Glomerular endothelial cell (primary cell): ENCODE data around the gene PIAS4. TPM values are rescaled to one million over a fixed set of nuclear protein-coding genes. Genes with fewer than 3 reads are reported as not detected.
"Not testable (repeated sequence)": the region's sequence is repeated elsewhere in the genome, so short reads cannot be mapped to it uniquely, and the experiment has no call there.

Source experiments
- DNase-seq: peaks from one replicate; pipeline ENCODE4 v3.0.0-alpha.2; 2011; ENCODE audit warnings: low read depth, low spot score; ENCODE audit errors: extremely low read depth
- total RNA-seq: library from RNA; depleted of rRNA; stranded (reverse); fragments of >200 nt; gene quantifications from 2 replicates; pipeline ENCODE4 v1.2.3, GENCODE V29; 2015

PIAS4 gene
- total RNA-seq, 1 donor from 2014 or later = 34.7 TPM

- DNase-seq = no peak
Measured at GRCh38 chr19:3990815-3991117, 16.8 kb upstream of the PIAS4 start.

GRCh38 chr19:3995607-3996006 is 11.9 kb upstream of the PIAS4 start:
- no peak for DNase-seq

- DNase-seq = not testable (repeated sequence)
Measured at GRCh38 chr19:3998667-3999412, 8.7 kb upstream of the PIAS4 start.

DNA sequence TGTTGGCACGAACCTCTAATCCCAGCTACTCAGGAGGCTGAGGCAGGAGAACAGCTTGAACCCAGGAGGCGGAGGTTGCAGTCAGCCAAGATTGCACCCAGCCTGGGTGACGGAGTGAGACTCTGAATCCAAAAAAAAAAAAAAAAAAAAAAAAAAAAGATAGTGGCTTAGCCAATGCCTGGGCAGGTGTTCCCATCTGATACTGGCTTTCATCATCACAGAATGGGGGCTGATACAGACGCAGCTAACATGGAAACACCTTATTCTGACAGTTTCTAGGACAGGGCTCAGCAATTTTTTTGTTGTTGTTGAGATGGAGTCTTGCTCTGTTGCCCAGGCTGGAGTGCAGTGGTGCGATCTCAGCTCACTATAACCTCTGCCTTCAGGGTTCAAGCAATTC is 6.7 kb upstream of the PIAS4 start:
- DNase-seq = not testable (repeated sequence)

DNA sequence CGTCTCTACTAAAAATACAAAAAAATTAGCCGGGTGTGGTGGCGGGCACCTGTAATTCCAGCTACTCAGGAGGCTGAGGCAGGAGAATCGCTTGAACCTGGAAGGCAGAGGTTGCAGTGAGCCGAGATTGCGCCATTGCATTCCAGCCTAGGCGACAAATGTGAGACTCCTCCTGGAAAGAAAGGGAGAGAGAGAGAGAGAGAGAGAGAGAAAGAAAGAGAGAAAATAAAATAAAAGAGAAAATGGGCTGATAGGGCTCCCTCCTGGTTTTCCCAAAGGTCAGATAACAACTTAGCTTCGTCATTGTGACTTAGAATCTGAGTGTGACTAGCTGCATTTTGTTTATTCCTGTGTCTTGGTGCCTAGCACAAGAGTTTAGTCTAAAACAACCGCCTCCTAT is 2.1 kb upstream of the PIAS4 start:
- not testable (repeated sequence) for DNase-seq

DNA sequence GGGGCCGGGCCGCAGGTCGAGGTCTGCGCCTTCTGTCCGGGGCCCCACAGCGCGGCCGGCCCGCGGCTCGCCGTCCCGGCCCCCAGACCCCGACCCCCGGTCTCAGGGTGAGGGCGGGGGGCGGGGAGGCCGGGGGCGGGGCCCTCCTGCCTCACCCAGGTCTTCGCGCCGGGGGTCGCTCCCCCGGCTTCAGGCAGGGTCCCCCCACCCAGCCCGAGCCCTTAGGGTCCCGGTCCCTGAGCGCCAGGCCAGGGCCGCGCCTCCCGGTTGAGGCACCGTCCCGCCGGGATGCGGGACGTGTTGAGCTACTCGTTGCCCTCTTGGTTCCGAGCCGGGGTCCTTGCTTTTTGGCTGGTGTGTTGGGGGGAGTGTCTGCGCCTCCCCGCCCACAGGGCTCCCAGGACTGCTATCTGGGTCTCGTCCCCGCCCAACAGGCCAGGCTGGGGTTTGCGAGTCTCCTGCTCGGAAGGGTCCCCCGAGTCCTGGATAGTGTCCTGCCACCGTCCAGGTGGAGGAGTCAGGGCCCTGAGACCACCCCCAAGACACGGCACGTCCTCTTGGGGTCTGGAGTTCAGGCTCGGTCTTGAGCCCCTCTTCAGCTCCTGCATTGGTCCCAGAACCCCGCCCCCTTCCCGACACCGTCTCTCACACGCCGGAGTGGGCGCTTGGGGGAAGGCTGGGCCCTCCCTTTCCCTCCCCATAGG is 452 bp downstream of the PIAS4 start:
- no peak for DNase-seq

GRCh38 chr19:4009990-4010807 is 2.7 kb downstream of the PIAS4 start:
- no peak for DNase-seq

DNA sequence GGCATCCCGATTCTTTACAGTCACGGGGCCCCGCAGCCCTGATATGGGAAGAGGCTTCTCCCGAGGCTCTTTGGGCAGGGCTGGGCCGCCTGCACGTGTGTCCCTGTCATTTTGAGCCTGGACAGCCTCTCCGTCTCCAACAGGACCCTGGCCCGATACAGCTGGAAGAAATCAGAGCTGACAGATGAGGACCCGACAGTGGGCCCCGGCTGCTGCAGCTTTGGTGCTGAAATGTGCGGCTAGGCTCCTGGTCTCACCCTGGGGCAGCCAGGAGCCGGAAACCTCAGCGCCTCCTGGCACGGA is 3.2 kb downstream of the PIAS4 start:
- no peak for DNase-seq

DNA sequence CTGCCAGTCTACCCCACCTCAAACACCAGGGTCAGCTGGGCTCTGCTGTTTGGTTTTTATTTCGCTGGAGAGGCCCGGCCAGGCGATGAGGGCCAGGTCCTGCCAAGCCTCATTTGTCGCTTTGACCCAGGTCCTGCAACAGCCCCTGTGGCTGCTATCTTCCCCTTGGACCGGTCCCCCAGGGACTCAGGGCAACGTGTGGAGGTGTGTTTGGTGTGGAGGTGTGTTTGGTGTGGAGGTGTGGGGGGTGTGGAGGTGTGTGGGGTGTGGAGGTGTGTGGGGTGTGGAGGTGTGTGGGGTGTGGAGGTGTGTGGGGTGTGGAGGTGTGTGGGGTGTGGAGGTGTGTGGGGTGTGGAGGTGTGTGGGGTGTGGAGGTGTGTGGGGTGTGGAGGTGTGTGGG is 3.9 kb downstream of the PIAS4 start:
- not testable (repeated sequence) for DNase-seq

DNA sequence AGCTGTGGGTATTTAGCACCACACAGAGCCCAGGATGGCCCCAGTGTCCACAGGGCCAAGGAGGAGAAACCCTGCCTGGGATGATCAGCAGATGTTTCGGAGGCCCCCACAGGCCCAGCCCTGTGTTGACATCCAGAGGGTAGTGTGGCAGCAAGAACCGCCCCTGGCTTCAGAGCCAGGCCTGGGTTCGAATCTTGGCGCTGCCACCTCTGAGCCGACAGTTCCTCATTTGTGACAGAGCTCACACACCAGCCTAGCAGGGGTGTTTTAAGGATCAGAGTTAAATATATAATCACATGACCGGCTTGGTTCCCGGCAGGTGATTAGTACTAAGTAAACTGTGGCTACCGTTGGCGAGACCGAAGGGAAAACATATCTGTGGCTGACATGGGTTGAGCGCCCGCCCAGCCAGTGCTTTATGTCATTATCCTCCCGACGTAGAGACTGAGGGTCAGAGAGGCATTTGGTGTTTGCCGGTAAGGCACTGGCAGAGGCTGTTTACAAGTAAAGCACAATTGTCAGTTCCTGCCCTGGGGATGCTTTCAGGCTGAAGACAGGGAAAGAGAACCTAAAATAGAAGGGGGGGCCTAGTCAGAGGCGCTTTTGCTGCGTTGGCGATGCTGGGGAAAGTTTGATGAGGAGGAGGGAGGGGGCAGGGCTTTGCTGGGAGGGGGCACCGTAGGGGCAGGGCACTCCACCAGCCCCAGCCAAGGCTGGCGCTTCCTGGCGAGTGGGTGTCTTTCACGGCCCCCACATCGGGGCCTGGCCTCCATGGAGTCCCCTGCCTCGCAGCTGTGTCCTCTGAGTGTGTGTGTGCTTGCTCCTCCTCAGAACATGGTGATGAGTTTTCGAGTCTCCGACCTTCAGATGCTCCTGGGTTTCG is 4.8 kb downstream of the PIAS4 start:
- no peak for DNase-seq

GRCh38 chr19:4012975-4013634 is 5.6 kb downstream of the PIAS4 start:
- DNase-seq = no peak

DNA sequence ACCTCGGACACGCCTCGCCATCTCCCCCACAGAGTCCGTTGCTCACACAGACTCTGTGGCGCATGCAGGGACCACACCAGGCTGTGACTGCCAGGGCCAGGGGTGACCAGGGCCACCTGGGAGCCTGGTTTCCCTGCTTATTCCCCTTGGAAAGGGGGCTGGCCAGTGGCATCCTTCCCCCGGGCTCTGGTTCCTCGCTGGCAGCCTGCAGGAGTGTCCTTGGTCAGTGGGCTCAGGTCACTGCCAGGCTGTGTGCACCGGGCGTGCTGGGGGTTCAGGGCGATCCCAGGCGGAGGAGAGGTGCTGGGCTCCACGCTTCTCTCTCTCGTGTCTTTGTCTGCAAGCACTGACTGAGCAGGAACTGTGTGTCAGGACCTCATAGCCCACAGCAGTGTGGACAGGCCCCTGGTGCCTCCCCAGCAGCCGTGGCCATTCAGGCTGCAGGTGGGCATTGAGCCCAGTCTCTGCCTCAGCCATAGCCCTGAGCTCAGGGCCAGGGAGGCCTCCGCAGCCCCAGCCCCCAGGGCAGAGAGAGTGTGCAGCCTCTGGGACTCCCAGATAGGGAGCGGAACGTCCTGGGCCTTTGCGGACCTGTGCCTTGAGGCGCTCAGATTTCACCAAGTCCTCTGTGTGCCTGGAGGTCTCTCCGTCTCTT is 6.5 kb downstream of the PIAS4 start:
- DNase-seq = no peak

- no peak for DNase-seq
Measured at GRCh38 chr19:4014541-4015491, 7.3 kb downstream of the PIAS4 start.

DNA sequence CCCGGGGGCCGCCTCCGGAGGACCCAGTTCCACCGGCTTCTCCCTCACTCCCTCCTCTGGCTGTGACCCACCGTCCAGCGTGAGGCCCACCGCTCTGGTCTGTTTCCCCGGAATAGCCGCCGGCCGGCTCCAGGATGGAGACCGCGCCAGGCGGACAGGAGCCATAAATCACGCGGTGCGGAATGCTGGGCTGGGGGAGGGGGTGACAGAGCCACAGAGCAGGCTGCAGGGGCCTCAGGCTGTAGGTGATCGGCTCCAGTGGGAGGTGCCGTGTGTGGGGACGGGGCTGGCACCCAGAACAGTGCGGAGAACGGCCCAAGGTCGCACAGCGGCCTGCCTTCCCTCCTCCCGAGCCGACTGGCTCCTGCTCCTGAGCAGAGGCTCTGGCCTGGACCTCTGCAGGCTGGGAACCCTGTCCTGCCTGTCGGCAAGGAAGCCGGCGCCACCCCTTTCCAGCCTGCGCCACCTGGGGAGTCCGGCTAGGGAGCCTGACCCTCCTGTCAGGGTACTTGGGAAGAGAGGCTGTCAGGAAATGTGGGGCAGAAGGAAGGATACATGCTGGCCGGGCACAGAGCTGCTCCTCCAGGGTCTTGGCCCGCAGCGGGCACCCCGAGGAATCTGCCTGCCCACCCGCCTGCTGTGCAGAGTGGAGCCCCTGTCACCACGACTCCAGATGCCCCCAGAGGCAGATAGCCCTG is 8.3 kb downstream of the PIAS4 start:
- no peak for DNase-seq

GRCh38 chr19:4016486-4016885 is 8.9 kb downstream of the PIAS4 start:
- DNase-seq = no peak

DNA sequence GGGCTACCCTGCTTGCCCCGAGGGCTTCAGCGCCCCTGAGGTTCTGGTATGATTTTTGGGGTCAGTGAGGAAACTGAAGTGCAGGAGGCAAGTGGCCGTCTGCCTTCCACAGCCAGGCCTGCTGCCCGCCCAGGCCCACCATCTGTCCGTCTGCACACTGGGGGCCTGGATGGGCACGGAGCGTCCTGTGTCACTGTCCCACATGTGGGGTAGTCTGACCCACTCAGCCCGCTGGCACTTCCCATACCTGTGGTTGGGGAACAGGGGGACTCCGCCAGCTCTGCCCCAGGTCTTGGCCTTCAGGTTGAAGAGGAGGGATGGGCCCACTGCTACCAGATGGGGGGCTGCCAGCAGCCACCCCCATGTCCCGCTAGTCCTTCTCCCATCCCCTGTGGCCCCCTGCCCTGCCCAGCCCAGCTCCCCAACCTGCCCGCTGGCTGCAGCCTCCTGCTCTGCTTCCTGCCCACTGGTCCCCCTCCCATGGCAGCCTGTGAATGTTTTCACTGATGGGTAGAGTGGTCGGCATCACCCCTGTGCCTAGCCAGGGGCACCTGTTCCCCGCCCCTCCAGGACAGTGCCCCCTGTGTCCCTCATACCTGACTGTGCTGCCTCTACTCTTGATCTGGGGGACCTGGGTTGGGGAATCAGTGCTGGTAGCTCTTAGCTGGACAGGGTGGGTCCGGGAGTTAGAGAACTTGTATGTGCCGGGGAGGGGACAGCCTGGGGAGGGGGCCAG is 9.5 kb downstream of the PIAS4 start:
- no peak for DNase-seq

GRCh38 chr19:4018140-4018613 is 10.6 kb downstream of the PIAS4 start:
- DNase-seq = no peak
